RWPE1 (cell line): Measurements from ENCODE around the gene AAGAB.
"Not testable (repeated sequence)": the region's sequence is repeated elsewhere in the genome, so short reads cannot be mapped to it uniquely, and the experiment has no call there.

Experiments used
- CTCF ChIA-PET: fragments of 350-600 bp; sonication (Branson Sonifier 250); formaldehyde crosslinking; extraction: SDS; loops from one replicate; lab custom pipeline; 2021; lab: Yijun Ruan, JAX
- POLR2A ChIA-PET: fragments of 400-600 bp; formaldehyde crosslinking; extraction: SDS; loops from one replicate; lab custom pipeline; 2020; ENCODE audit warnings: antibody characterized with exemption; ENCODE audit not compliant: low non-redundant PET; lab: Yijun Ruan, JAX
- DNase-seq: peaks from one replicate; pipeline ENCODE4 v3.0.0; 2012; ENCODE audit warnings: low spot score
- H3K27ac ChIP-seq: fragments of 450-650 bp; 2 replicates; pipeline ENCODE4 v1.5.1; 2017
- CTCF ChIP-seq: fragments of 450-650 bp; conservative IDR thresholded peaks from 2 replicates; pipeline ENCODE4 v1.5.1; 2017; ENCODE audit warnings: low read depth, mild to moderate bottlenecking

The AAGAB gene

GRCh38 chr15:67267951-67268941 is 13.8 kb upstream of the AAGAB start:
- DNase-seq: no peak
- ChIA-PET POLR2A (no interaction called here), CTCF (no interaction called here)
- no peak overlapping the region for H3K27ac ChIP-seq
- TF ChIP-seq CTCF: no peak

GRCh38 chr15:67267440-67267839 is 13.0 kb upstream of the AAGAB start:
- CTCF ChIA-PET: no interaction called here
- POLR2A ChIA-PET: no interaction called here
- no peak for TF ChIP-seq CTCF
- no peak overlapping the region for H3K27ac ChIP-seq
- no peak for DNase-seq

- no peak overlapping the region for H3K27ac ChIP-seq
- no peak for TF ChIP-seq CTCF
- CTCF ChIA-PET: no interaction called here
- DNase-seq: no peak
- POLR2A ChIA-PET: no interaction called here
Observed at GRCh38 chr15:67266870-67267269, 12.4 kb upstream of the AAGAB start.

- ChIA-PET CTCF (interaction anchor here (0.5 kb wide), 1 partner anchor 30 kb away, joined by 3 read pairs; no protein-coding TSS in a partner anchor), POLR2A (no interaction called here)
- no peak for TF ChIP-seq CTCF
- no peak for DNase-seq
- no peak overlapping the region for H3K27ac ChIP-seq
Observed at GRCh38 chr15:67259806-67260205, 5.3 kb upstream of the AAGAB start.

- TF ChIP-seq CTCF: no peak
- ChIA-PET CTCF (interaction anchor here (0.5 kb wide), 1 partner anchor 30 kb away, joined by 3 read pairs; no protein-coding TSS in a partner anchor), POLR2A (no interaction called here)
- H3K27ac ChIP-seq: no peak overlapping the region
- DNase-seq: no peak
Observed at GRCh38 chr15:67259379-67259778, 4.9 kb upstream of the AAGAB start.

GRCh38 chr15:67258412-67258811 is 4.0 kb upstream of the AAGAB start:
- POLR2A ChIA-PET, H3K27ac ChIP-seq, CTCF ChIA-PET, DNase-seq: not testable (repeated sequence)

GRCh38 chr15:67256051-67256450 is 1.6 kb upstream of the AAGAB start:
- ChIA-PET POLR2A (no interaction called here), CTCF (interaction anchor here (0.6 kb wide), 1 partner anchor 149 kb away, joined by 7 read pairs; no protein-coding TSS in a partner anchor)
- no peak overlapping the region for H3K27ac ChIP-seq
- TF ChIP-seq CTCF: no peak
- DNase-seq: no peak
